Measurements from ENCODE around the gene CNFN.
A peak's percentile ranks its signal among the peaks of the same experiment; 100 is the strongest.

The CNFN gene

GRCh38 chr19:42389899-42390298 lies at the start of gene CNFN:
TSS of gene CNFN (minus strand) at chr19:42390297. CDS start at chr19:42389037, 1,260 bp downstream.
- no peak for DNase-seq (ENCODE audit: low spot score)

GRCh38 chr19:42436006-42436405 lies 45.9 kb upstream of the CNFN start:
- DNase-seq (ENCODE audit: low spot score) = no peak

- no peak for DNase-seq (ENCODE audit: low spot score)
These were observed 45.2 kb upstream of the CNFN start for GRCh38 chr19:42435316-42435715.

GRCh38 chr19:42433503-42434260 lies 43.6 kb upstream of the CNFN start:
- DNase-seq (ENCODE audit: low spot score) = peak; percentile 47

GRCh38 chr19:42431486-42431885 lies 41.4 kb upstream of the CNFN start:
- no peak for DNase-seq (ENCODE audit: low spot score)

GRCh38 chr19:42428676-42429075 lies 38.6 kb upstream of the CNFN start:
- no peak for DNase-seq (ENCODE audit: low spot score)

GRCh38 chr19:42427313-42427712 lies 37.2 kb upstream of the CNFN start, which contains the start of gene LIPE:
TSS of gene LIPE (minus strand) at chr19:42427388. CDS start at chr19:42427149, 239 bp downstream.
- DNase-seq (ENCODE audit: low spot score) = no peak

GRCh38 chr19:42426643-42427042 lies 36.5 kb upstream of the CNFN start:
- no peak for DNase-seq (ENCODE audit: low spot score)

- no peak for DNase-seq (ENCODE audit: low spot score)
These were observed 34.6 kb upstream of the CNFN start for GRCh38 chr19:42424712-42425131.

GRCh38 chr19:42424345-42424707 lies 34.2 kb upstream of the CNFN start:
- no peak for DNase-seq (ENCODE audit: low spot score)

GRCh38 chr19:42423462-42424344 lies 33.6 kb upstream of the CNFN start:
- DNase-seq (ENCODE audit: low spot score) = peak; percentile 76

GRCh38 chr19:42422901-42423461 lies 32.9 kb upstream of the CNFN start:
- no peak for DNase-seq (ENCODE audit: low spot score)

GRCh38 chr19:42422092-42422900 lies 32.2 kb upstream of the CNFN start:
- DNase-seq (ENCODE audit: low spot score) = no peak

- no peak for DNase-seq (ENCODE audit: low spot score)
These were observed 31.5 kb upstream of the CNFN start for GRCh38 chr19:42421591-42422031.

- DNase-seq (ENCODE audit: low spot score) = no peak
These were observed 31.0 kb upstream of the CNFN start for GRCh38 chr19:42421101-42421500.

GRCh38 chr19:42420055-42420544 lies 30.0 kb upstream of the CNFN start:
- DNase-seq (ENCODE audit: low spot score) = peak; percentile 60

GRCh38 chr19:42419309-42419708 lies 29.2 kb upstream of the CNFN start:
- DNase-seq (ENCODE audit: low spot score) = no peak

- DNase-seq (ENCODE audit: low spot score) = no peak
These were observed 22.6 kb upstream of the CNFN start for GRCh38 chr19:42412661-42413076.

GRCh38 chr19:42412227-42412626 lies 22.1 kb upstream of the CNFN start:
- DNase-seq (ENCODE audit: low spot score) = no peak

GRCh38 chr19:42411581-42412178 lies 21.6 kb upstream of the CNFN start:
- no peak for DNase-seq (ENCODE audit: low spot score)

- DNase-seq (ENCODE audit: low spot score) = no peak
These were observed 20.3 kb upstream of the CNFN start for GRCh38 chr19:42410371-42410770.

All from COLO829 (cell line).